BLaER1 (cell line): Measurements from ENCODE around the gene GCA.

Experiments
- H3K27ac ChIP-seq: shearing (Covaris generic); formaldehyde crosslinking; 2 replicates; pipeline ENCODE4 v1.8.1; 2022
- H3K27me3 ChIP-seq: shearing (Covaris generic); formaldehyde crosslinking; 2 replicates; pipeline ENCODE4 v1.8.1; 2022
- H3K36me3 ChIP-seq: shearing (Covaris generic); formaldehyde crosslinking; 2 replicates; pipeline ENCODE4 v1.8.1; 2022
- H3K4me1 ChIP-seq: shearing (Covaris generic); formaldehyde crosslinking; 2 replicates; pipeline ENCODE4 v1.8.1; 2022
- H3K4me2 ChIP-seq: shearing (Covaris generic); formaldehyde crosslinking; 2 replicates; pipeline ENCODE4 v1.8.1; 2022
- H3K4me3 ChIP-seq: shearing (Covaris generic); formaldehyde crosslinking; 2 replicates; pipeline ENCODE4 v1.8.1; 2022
- H3K9ac ChIP-seq: shearing (Covaris generic); formaldehyde crosslinking; 2 replicates; pipeline ENCODE4 v1.8.1; 2022
- H3K9me3 ChIP-seq: shearing (Covaris generic); formaldehyde crosslinking; 2 replicates; pipeline ENCODE4 v1.8.1; 2022
- H4K20me1 ChIP-seq: shearing (Covaris generic); formaldehyde crosslinking; 2 replicates; pipeline ENCODE4 v1.8.1; 2022
- Cebpa-rat ChIP-seq: shearing (Covaris generic); IDR thresholded peaks from 2 replicates; pipeline ENCODE4 v1.8.1; 2022

The GCA gene

DNA sequence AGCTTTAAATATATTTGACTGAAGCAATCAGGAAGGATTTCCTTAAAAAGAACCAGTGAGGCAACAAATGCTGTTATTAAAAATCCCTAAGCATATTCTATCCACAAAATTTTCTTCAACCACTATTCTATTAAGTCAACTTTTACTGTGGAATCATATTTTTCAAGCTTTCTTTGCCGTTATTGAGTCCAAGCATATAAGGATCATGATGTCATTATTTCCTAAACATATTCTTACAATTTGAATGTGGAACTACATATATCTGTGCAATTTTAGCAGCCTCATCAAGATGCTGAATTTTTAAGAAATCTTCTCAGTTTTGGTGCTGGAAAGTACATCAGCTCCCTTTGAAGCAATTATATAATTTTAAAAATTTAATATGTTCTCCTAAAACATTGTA is 31.1 kb upstream of the GCA start:
- H3K36me3 ChIP-seq: peaks cover 17% of the 10 kb centered on the region
- TF ChIP-seq Cebpa-rat: no peak
- H3K4me1 ChIP-seq: peaks cover 19% of the 10 kb centered on the region
- no peak overlapping the region for H3K27ac ChIP-seq
- H3K4me2 ChIP-seq: no peak overlapping the region
- no peaks in the 10 kb centered on the region for H3K27me3 ChIP-seq
- no peaks in the 10 kb centered on the region for H4K20me1 ChIP-seq
- no peak overlapping the region for H3K9ac ChIP-seq
- no peak overlapping the region for H3K4me3 ChIP-seq
- no peaks in the 10 kb centered on the region for H3K9me3 ChIP-seq

DNA sequence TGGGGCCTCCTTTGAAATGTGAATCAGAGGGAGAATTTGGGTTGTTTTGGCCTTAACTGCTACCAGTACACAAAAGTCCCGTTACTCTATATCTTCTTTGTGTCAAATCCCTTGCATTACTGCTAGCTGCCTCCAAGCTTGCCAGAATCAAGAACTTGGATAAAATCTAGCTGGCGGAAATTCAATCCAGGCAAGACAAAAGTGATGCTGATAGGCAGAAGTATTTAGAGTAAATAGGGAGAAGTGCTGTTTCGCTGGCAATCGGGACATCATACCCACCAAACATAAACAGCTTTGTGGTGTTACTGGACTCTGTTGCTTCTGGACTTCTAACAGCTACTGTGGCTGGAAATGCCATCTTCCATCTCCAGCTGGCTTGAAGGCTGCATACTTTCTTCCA is 28.0 kb upstream of the GCA start:
- Histone ChIP-seq H3K36me3 (no peaks in the 10 kb centered on the region), H3K27me3 (no peaks in the 10 kb centered on the region), H3K9ac (no peak overlapping the region), H3K4me1 (peaks cover 36% of the 10 kb centered on the region), H3K4me2 (peak overlapping the region; percentile 72), H4K20me1 (no peaks in the 10 kb centered on the region), H3K4me3 (peak overlapping the region; percentile 98; the same call in 1 of the 2 replicates), H3K27ac (no peak overlapping the region), H3K9me3 (no peaks in the 10 kb centered on the region)
- TF ChIP-seq Cebpa-rat: no peak

DNA sequence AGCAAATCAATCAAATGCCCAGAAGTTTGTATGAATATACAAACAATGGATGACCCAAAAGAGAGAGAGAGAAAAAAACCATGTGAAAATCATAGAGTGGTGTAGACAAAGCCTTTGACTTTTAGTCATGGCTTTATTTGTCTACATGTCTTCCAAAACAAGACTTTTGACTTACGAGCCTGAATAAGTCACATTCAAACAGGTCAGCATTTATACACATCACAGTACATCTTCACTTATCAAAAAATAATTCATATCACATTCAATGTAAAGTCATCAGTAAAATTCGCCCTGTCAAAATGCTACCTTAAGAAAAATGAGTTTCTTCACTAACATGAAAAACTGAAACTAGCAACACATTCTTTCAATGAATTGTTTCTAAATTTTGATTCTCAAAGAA is 27.3 kb upstream of the GCA start:
- peak overlapping the region; percentile 72 for H3K4me2 ChIP-seq

DNA sequence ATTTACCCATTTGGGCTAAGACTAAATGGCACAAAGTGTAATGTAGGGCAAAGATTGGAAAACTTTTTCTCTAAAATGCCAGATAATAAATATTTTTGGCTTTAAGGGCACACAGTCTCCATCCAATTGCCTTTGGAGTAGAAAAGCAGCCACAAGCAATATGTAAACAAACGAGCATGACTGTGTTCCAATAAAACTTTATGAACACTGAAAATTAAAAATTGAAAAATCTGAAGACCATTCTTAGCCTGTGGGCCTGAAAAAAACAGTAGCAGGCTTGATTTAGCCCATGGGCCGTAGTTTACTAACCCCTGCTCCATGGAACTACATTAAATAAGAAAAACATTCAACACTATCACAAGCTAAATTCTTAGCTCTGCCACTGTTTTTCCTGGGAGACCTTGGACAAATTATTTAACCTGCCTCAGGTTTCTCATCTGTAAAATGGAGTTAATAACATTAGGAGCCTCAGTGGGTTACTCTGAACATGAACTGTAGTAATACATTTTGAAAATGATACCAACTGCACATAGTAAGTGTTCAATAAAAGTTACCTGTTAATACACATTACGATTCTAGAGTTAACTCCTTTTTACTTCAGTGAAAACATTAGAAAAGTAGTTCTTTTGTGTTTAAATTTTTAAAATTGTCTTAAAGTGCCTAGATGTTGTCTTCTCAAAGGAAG is 26.7 kb upstream of the GCA start:
- no peaks in the 10 kb centered on the region for H3K9me3 ChIP-seq
- peaks cover 36% of the 10 kb centered on the region for H3K4me1 ChIP-seq
- no peak for TF ChIP-seq Cebpa-rat
- H3K4me3 ChIP-seq: peak overlapping the region; percentile 98
- H3K9ac ChIP-seq: peak overlapping the region; percentile 88
- no peaks in the 10 kb centered on the region for H3K27me3 ChIP-seq
- H4K20me1 ChIP-seq: no peaks in the 10 kb centered on the region
- H3K27ac ChIP-seq: no peak overlapping the region
- peak overlapping the region; percentile 72 for H3K4me2 ChIP-seq
- H3K36me3 ChIP-seq: no peaks in the 10 kb centered on the region

More for the DNA sequence above, 27.3 kb upstream of the GCA start:
- Histone ChIP-seq H3K36me3 (no peaks in the 10 kb centered on the region), H3K27ac (no peak overlapping the region), H3K9me3 (no peaks in the 10 kb centered on the region), H4K20me1 (no peaks in the 10 kb centered on the region), H3K9ac (no peak overlapping the region), H3K4me1 (peaks cover 36% of the 10 kb centered on the region), H3K4me3 (peak overlapping the region; percentile 98), H3K27me3 (no peaks in the 10 kb centered on the region)
- TF ChIP-seq Cebpa-rat: no peak

DNA sequence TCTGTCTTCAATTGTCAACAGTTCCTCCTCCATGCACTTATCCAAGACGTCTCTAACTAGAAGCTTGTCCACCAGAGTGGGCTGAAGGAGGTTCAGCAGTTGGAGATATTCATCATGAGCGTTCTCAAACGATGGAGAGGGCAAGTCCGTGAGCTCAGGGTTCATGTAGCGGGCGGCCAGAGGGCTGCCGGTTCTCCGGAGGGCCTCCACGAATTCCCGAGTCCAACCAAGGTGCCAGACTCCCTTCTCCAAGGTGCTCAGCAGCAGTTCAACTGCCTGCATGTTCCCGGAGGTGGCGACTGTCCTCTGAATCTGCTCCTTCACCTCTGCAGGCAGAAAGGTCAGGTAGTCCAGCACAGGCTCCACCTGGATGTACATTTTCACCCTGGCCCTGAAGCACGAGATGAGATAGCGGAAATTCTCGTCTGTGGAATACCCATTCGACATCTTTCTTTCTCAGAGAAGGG is 26.0 kb upstream of the GCA start:
- Histone ChIP-seq H3K4me1 (peaks cover 36% of the 10 kb centered on the region), H3K4me3 (peak overlapping the region; percentile 98), H3K27ac (peak overlapping the region; percentile 92), H3K9ac (peak overlapping the region; percentile 88), H3K36me3 (no peaks in the 10 kb centered on the region), H3K9me3 (no peaks in the 10 kb centered on the region), H3K4me2 (peak overlapping the region; percentile 72), H4K20me1 (no peaks in the 10 kb centered on the region), H3K27me3 (no peaks in the 10 kb centered on the region)
- TF ChIP-seq Cebpa-rat: no peak

DNA sequence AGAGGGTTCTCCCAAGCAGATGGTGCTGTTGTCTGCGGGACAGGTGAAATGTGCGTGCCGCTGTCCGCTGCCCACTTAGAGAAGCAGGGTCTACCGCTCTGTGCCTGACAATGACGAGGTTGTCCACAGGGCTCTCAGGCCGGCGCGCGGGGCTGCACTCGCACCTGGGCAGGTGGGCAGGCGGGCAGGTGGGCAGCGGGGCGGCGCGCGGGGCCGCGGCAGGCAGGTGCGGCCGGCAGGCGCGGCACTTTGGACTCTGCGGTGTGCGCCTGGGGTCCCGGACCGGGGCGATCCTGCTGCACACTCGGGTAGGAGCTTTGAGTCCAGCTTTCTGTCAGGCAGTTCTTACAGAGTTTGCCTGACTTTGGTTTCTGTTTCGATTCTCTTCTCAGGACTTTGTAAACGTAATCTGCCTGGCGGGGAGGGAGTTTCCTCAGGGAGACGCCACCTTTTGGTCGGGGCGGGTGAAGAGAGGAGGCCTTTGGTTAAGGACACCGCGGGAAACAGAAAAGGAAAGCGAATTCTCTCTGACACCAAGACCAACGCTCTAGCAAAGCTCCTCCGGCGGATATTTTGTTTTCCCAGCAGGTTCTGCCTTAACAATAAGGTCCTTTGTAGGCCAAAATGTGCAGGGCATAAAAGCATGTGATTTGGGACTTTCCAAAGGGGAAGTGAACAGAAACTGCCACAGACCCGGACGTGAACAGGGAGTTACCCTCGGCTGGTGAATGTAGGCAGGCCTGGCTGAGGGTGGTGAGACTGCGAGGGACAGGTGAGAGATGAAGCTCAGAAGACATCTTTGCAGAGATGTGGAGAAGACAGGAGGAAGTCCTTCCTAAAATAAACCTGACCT is 25.4 kb upstream of the GCA start, which contains the start of gene IFIH1:
TSS of gene IFIH1 (minus strand) at position 357 of the 853 bp plus-strand sequence. CDS start 377 bp downstream, outside the sequence.
- Histone ChIP-seq H3K27me3 (no peaks in the 10 kb centered on the region), H3K9ac (peak within 1 kb of the TSS; percentile 88), H3K27ac (peak within 1 kb of the TSS; percentile 92), H3K36me3 (no peaks in the 10 kb centered on the region), H4K20me1 (no peaks in the 10 kb centered on the region), H3K9me3 (no peaks in the 10 kb centered on the region), H3K4me2 (peak within 1 kb of the TSS; percentile 72), H3K4me3 (peak within 1 kb of the TSS; percentile 98), H3K4me1 (peaks cover 36% of the 10 kb centered on the region)
- TF ChIP-seq Cebpa-rat: no peak

DNA sequence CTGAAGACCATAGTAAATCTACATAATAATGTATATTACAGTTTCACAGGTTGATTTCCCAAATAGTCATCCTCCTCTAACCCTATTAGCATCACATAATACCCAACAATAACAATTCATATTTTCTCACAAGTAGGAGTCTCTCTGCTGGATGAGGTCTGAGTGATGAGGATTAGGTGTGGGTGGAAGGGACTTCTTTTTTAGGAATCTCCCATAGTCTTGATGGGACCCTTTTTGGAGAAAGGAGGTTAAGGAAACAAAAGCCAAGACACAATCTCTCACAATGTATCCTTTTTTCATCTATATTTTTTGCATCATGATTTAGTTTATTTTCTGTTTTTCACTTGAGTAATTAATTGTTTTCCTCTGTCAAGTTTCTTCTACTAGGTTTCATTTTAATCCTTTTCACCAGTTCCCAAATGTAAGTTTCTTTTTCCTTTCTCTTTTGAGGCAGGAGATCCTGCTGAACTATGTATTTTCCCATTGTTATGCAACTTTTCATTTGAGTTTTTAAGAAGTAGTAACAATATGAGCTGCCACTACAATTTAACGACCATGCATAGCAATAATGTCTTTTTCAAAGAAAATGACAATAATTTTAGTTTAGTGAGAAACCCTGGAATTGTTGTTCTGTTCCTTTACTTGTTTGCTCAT is 22.9 kb upstream of the GCA start:
- Histone ChIP-seq H3K4me3 (no peak overlapping the region), H4K20me1 (no peaks in the 10 kb centered on the region), H3K4me2 (no peak overlapping the region), H3K36me3 (no peaks in the 10 kb centered on the region), H3K27me3 (no peaks in the 10 kb centered on the region), H3K27ac (no peak overlapping the region), H3K4me1 (peaks cover 32% of the 10 kb centered on the region), H3K9ac (no peak overlapping the region), H3K9me3 (no peaks in the 10 kb centered on the region)
- no peak for TF ChIP-seq Cebpa-rat

DNA sequence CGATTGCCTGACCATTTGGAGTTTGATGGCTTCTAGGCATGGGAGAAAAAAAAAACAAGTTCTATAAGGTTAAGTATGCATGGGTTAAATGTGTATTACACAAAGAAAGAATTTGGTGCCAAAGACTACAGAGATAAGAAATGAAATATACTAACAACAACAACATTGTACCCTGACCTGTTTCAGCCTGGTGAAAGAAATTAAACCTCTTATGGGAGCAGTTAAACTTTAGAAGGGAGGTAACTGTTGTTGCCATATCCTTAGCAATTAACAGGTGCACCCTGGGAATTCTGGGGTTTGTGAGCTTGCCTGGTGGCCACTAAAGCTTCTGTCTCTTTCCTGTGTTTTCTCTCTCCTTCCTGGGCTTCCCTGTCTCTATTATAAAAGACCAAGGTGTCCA is 19.0 kb upstream of the GCA start:
- H3K27me3 ChIP-seq: no peaks in the 10 kb centered on the region
- no peak overlapping the region for H3K4me2 ChIP-seq
- no peak overlapping the region for H3K27ac ChIP-seq
- no peaks in the 10 kb centered on the region for H3K9me3 ChIP-seq
- no peaks in the 10 kb centered on the region for H4K20me1 ChIP-seq
- H3K9ac ChIP-seq: no peak overlapping the region
- H3K36me3 ChIP-seq: no peaks in the 10 kb centered on the region
- H3K4me1 ChIP-seq: peaks cover 5% of the 10 kb centered on the region; the same call in 1 of the 2 replicates
- TF ChIP-seq Cebpa-rat: no peak
- H3K4me3 ChIP-seq: no peak overlapping the region

DNA sequence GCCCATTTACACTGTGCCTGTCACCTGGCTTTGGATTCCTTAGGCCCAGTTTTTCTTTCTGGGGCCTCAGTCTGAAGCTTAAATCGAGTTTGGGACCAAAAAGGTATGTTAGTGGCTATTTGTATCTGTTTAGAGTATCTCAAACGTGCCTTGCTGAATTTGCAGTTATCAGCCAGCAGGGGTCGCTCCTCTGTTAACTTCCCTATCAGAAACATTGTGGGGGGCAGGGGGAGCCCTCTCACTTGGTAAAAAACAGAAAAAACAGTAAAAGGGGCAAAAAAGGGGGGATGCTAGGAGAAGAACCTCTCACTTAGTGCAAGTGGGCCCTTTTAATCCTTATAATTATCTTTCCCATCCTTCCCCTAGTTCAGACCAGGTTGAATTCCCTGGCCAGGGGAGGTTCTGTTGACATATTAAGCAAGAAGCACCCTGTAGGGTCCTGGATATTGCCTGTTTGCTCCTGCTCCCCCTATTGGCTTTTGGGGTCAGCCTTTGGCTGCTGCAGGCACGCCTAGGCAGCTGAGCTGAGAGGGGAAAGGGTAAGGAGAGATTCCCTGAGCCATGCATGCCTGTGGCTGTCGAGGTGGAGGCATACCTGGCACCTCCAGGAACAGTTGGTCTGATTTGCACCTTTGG is 16.7 kb upstream of the GCA start:
- Histone ChIP-seq H3K36me3 (no peaks in the 10 kb centered on the region), H3K4me3 (no peak overlapping the region), H3K9ac (no peak overlapping the region), H3K4me2 (no peak overlapping the region), H4K20me1 (no peaks in the 10 kb centered on the region), H3K27ac (no peak overlapping the region), H3K4me1 (no peaks in the 10 kb centered on the region; the same call in 1 of the 2 replicates), H3K9me3 (no peaks in the 10 kb centered on the region), H3K27me3 (no peaks in the 10 kb centered on the region)
- no peak for TF ChIP-seq Cebpa-rat
